B cell (primary cell): ENCODE measurements around the gene PCDHB6. TPM values are rescaled to one million over a fixed set of nuclear protein-coding genes. Genes with fewer than 3 reads are reported as not detected.
"Not testable (repeated sequence)": the region's sequence is repeated elsewhere in the genome, so short reads cannot be mapped to it uniquely, and the experiment has no call there.

Experiments
- ATAC-seq: fragments of 200-7000 bp; cut with Tn5 transposase; one replicate; pipeline ENCODE4 v1.10.0; 2021; ENCODE audit warnings: low read depth, mild to moderate bottlenecking, moderate number of reproducible peaks, moderate library complexity
- CTCF ChIA-PET: fragments of 350-600 bp; sonication (Branson Sonifier 250); formaldehyde crosslinking; loops from one replicate; lab custom pipeline; 2021; ENCODE audit warnings: antibody characterized with exemption, inconsistent platforms; lab: Charles Lee
- POLR2A ChIA-PET: fragments of 350-600 bp; sonication (Branson Sonifier 250); formaldehyde crosslinking; loops from one replicate; lab custom pipeline; 2021; ENCODE audit warnings: antibody characterized with exemption; lab: Charles Lee
- DNase-seq: peaks from one replicate; pipeline ENCODE4 v3.0.0; 2013
- H2AFZ ChIP-seq: 2 replicates; pipeline ENCODE4 v1.6.1; 2012; ENCODE audit warnings: mild to moderate bottlenecking, low read depth, low read length; ENCODE audit not compliant: insufficient read depth, poor library complexity, severe bottlenecking
- H3K27ac ChIP-seq, 2 donors: 1 replicate in 1 of 2; 2 replicates in 1 of 2; pipeline ENCODE4 v1.5.1; 2012 to 2013; ENCODE audit warnings: low read length in 2 of 2, mild to moderate bottlenecking in 2 of 2, moderate library complexity in 1 of 2
- H3K27me3 ChIP-seq, 4 experiments: fragments of 200-600 bp in 1 of 4; sonication (generic) in 1 of 4; replicated peaks in 1 of 4; 1 replicate in 2 of 4; 2 replicates in 2 of 4; pipeline versions ENCODE4 v1.6.1 to v1.7.0; 2013 to 2016; ENCODE audit warnings: low read length in 3 of 4, mild to moderate bottlenecking in 2 of 4, mixed read lengths in 1 of 4, moderate library complexity in 1 of 4; ENCODE audit not compliant: insufficient read depth in 4 of 4, control insufficient read depth in 3 of 4; ENCODE audit errors: control extremely low read depth in 1 of 4
- H3K36me3 ChIP-seq, 2 experiments: replicated peaks in 1 of 2; 1 replicate in 1 of 2; 2 replicates in 1 of 2; pipeline versions ENCODE4 v1.6.1 to v1.7.1; 2013; ENCODE audit warnings: low read length in 1 of 2; ENCODE audit not compliant: insufficient read depth in 2 of 2, control insufficient read depth in 1 of 2; ENCODE audit errors: control extremely low read depth in 1 of 2, extremely low read depth in 1 of 2
- H3K4me1 ChIP-seq, 2 donors: fragments of 200-600 bp in 1 of 2; sonication (generic) in 1 of 2; 1 replicate in 1 of 2; 2 replicates in 1 of 2; pipeline versions ENCODE4 v1.5.1 to v1.6.1; 2013 to 2017; ENCODE audit warnings: low read length in 2 of 2; ENCODE audit not compliant: control insufficient read depth in 2 of 2, insufficient read depth in 2 of 2
- H3K4me2 ChIP-seq: replicated peaks from 2 replicates; pipeline ENCODE3; 2012; ENCODE audit warnings: mild to moderate bottlenecking, low read depth, low read length; ENCODE audit not compliant: poor library complexity, severe bottlenecking
- H3K4me3 ChIP-seq, 5 experiments: fragments of 200-600 bp in 1 of 5; sonication (generic) in 1 of 5; 1 replicate in 3 of 5; 2 replicates in 2 of 5; pipeline versions ENCODE4 v1.5.1 to v1.7.0; 2011 to 2016; ENCODE audit warnings: low read length in 4 of 5, mild to moderate bottlenecking in 4 of 5, low read depth in 2 of 5, control low read depth in 1 of 5, moderate library complexity in 1 of 5; ENCODE audit not compliant: insufficient read depth in 1 of 5; ENCODE audit errors: control extremely low read depth in 1 of 5, extremely low read depth in 1 of 5
- H3K79me2 ChIP-seq: fragments of 200-600 bp; sonication (generic); one replicate; pipeline ENCODE4 v1.6.0; 2016; ENCODE audit warnings: low read length; ENCODE audit not compliant: control insufficient read depth, insufficient read depth
- H3K9ac ChIP-seq: fragments of 200-600 bp; sonication (generic); 2 replicates; pipeline ENCODE4 v1.6.1; 2017; ENCODE audit warnings: mild to moderate bottlenecking, low read length, moderate library complexity
- H3K9me3 ChIP-seq, 3 donors: one replicate each; pipeline versions ENCODE4 v1.6.1 to v1.7.1; 2013; ENCODE audit warnings: low read length in 2 of 3; ENCODE audit not compliant: control insufficient read depth in 2 of 3, insufficient read depth in 1 of 3; ENCODE audit errors: control extremely low read depth in 1 of 3
- H4K20me1 ChIP-seq: 2 replicates; pipeline ENCODE4 v1.6.0; 2012; ENCODE audit warnings: mild to moderate bottlenecking, low read length; ENCODE audit not compliant: insufficient read depth, control insufficient read depth, poor library complexity, severe bottlenecking
- H3K27ac Mint-ChIP-seq: one replicate; pipeline ENCODE4 v1.8.0; 2021; ENCODE audit warnings: mixed read lengths
- H3K27me3 Mint-ChIP-seq: one replicate; pipeline ENCODE4 v1.8.0; 2021; ENCODE audit warnings: mixed read lengths
- H3K4me1 Mint-ChIP-seq: one replicate; pipeline ENCODE4 v1.8.0; 2021; ENCODE audit warnings: mixed read lengths
- H3K4me3 Mint-ChIP-seq: one replicate; pipeline ENCODE4 v1.8.0; 2021; ENCODE audit warnings: mixed read lengths
- H3K9me3 Mint-ChIP-seq: one replicate; pipeline ENCODE4 v1.8.0; 2022; ENCODE audit warnings: mixed read lengths; ENCODE audit not compliant: insufficient read depth
- CTCF ChIP-seq: fragments of 200-600 bp; IDR thresholded peaks from one replicate; pipeline ENCODE4 v1.8.0; 2022; ENCODE audit warnings: antibody characterized with exemption, mild to moderate bottlenecking
- EZH2 ChIP-seq: IDR thresholded peaks from 2 replicates; pipeline ENCODE4 v1.6.1; 2012; ENCODE audit warnings: borderline replicate concordance, low read depth, mild to moderate bottlenecking, moderate library complexity, low read length; ENCODE audit not compliant: insufficient read depth, poor library complexity, severe bottlenecking
- WGBS: methylation state at CpG from one replicate; pipeline ENCODE4 v1.1.5; 2013; ENCODE audit warnings: missing lambda C conversion rate; ENCODE audit not compliant: insufficient coverage; 5-methylcytosine and 5-hydroxymethylcytosine counted together
- intact Hi-C: fragments of 100-400 bp; cut with micrococcal nuclease; formaldehyde crosslinking; loops from one replicate; pipeline ENCODE4 v1.10.0; 2022
- polyA plus RNA-seq: library from polyadenylated mRNA; depleted of rRNA; stranded (reverse); fragments of >200 nt; gene quantifications from 2 replicates; pipeline ENCODE4 v1.2.3, GENCODE V29; 2012
- total RNA-seq, 2 donors: library from RNA; stranded (reverse); fragments of 120-200 nt in 1 of 2; gene quantifications; 1 replicate in 1 of 2; 2 replicates in 1 of 2; pipeline versions ENCODE4 v1.2.3 to v1.2.4, GENCODE V29; 2013 to 2022

PCDHB6 gene
- total and polyA plus RNA-seq, 2 donors (not counting 1 experiment from before 2014, with no cell fraction given): not detected

GRCh38 chr5:141179876-141180275 lies 30.0 kb downstream of the PCDHB6 start:
- H3K79me2 ChIP-seq, H3K27ac ChIP-seq, H3K4me3 ChIP-seq, H3K9me3 Mint-ChIP-seq, H3K36me3 ChIP-seq, DNase-seq, H3K4me1 ChIP-seq, CTCF ChIA-PET, H3K4me3 Mint-ChIP-seq, H3K27ac Mint-ChIP-seq, H4K20me1 ChIP-seq, H3K9ac ChIP-seq, ATAC-seq, H3K4me2 ChIP-seq, H2AFZ ChIP-seq, POLR2A ChIA-PET, H3K4me1 Mint-ChIP-seq: not testable (repeated sequence)
- intact Hi-C loops: loop anchor here (10.0 kb wide), 1 partner anchor 385 kb away; no protein-coding TSS in a partner anchor
- 44% methylated on average over 15 of the region's 32 CpGs for WGBS
- Histone ChIP-seq H3K9me3 (peaks cover 2 to 34% (median 5%) of the 10 kb centered on the region in 3 donors), H3K27me3 (peaks cover 0 to 12% (median 8%) of the 10 kb centered on the region in 4 experiments)
- peaks cover 25% of the 10 kb centered on the region for H3K27me3 Mint-ChIP-seq

GRCh38 chr5:141180313-141180712 lies 30.5 kb downstream of the PCDHB6 start:
- Histone ChIP-seq H3K9ac (no peak overlapping the region), H3K79me2 (no peaks in the 10 kb centered on the region), H2AFZ (no peak overlapping the region), H3K4me2 (no peak overlapping the region), H3K27me3 (peaks cover 0 to 12% (median 8%) of the 10 kb centered on the region in 4 experiments), H3K36me3 (no peaks in the 10 kb centered on the region), H4K20me1 (no peaks in the 10 kb centered on the region), H3K27ac (no peak overlapping the region), H3K4me3 (no peak overlapping the region), H3K9me3 (peaks cover 2 to 34% (median 5%) of the 10 kb centered on the region in 3 donors), H3K4me1 (no peaks in the 10 kb centered on the region)
- peaks cover 2% of the 10 kb centered on the region for H3K4me1 Mint-ChIP-seq
- peaks cover 29% of the 10 kb centered on the region for H3K27me3 Mint-ChIP-seq
- ChIA-PET POLR2A (no interaction called here), CTCF (no interaction called here)
- no peak for TF ChIP-seq CTCF
- no peak for TF ChIP-seq EZH2
- DNase-seq (no peak), ATAC-seq (no peak)
- 29% methylated on average over 1 of the region's 1 CpG for WGBS
- intact Hi-C loops: loop anchor here (10.0 kb wide), 1 partner anchor 384 kb away; no protein-coding TSS in a partner anchor
- H3K27ac Mint-ChIP-seq: no peak overlapping the region
- H3K4me3 Mint-ChIP-seq: no peak overlapping the region
- peaks cover 2% of the 10 kb centered on the region for H3K9me3 Mint-ChIP-seq
